ENCODE data around the gene WTIP. TPM values are rescaled to one million over a fixed set of nuclear protein-coding genes. Genes with fewer than 3 reads are reported as not detected.
A peak's percentile ranks its signal among the peaks of the same experiment; 100 is the strongest.

Gene WTIP
- total and polyA plus RNA-seq, 2 of the 13 experiments (the other 11 are each of a cell fraction or from before 2014, with no cell fraction given): 15.0 to 18.1 TPM

DNA sequence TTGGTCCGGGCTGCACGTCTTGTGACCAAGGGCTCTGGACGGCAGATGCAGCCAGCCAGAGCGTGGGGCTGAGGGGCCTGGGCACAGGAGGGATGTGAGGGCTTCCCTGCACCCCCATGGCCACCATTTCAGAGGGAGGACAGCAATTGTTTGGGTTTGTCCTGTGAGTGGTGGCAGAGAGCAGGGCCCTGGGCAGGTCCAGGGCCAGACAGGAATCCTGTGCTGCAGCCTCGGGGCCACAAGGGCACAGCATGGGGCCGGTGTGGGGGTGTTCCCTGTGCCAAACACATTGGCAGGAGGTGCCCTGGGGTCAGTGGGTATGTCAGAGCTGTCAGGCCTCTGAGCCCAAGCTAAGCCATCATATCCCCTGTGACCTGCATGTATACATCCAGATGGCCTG is 32.2 kb downstream of the WTIP start (continued):
- TF ChIP-seq, protein P1, sequence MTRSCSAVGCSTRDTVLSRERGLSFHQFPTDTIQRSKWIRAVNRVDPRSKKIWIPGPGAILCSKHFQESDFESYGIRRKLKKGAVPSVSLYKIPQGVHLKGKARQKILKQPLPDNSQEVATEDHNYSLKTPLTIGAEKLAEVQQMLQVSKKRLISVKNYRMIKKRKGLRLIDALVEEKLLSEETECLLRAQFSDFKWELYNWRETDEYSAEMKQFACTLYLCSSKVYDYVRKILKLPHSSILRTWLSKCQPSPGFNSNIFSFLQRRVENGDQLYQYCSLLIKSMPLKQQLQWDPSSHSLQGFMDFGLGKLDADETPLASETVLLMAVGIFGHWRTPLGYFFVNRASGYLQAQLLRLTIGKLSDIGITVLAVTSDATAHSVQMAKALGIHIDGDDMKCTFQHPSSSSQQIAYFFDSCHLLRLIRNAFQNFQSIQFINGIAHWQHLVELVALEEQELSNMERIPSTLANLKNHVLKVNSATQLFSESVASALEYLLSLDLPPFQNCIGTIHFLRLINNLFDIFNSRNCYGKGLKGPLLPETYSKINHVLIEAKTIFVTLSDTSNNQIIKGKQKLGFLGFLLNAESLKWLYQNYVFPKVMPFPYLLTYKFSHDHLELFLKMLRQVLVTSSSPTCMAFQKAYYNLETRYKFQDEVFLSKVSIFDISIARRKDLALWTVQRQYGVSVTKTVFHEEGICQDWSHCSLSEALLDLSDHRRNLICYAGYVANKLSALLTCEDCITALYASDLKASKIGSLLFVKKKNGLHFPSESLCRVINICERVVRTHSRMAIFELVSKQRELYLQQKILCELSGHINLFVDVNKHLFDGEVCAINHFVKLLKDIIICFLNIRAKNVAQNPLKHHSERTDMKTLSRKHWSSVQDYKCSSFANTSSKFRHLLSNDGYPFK (CRISPR knock-in tag; IDR thresholded peaks at IDR 0.05; ENCODE audit: borderline replicate concordance): no peak
- no peak for TF ChIP-seq MYNN (CRISPR knock-in tag; IDR thresholded peaks at IDR 0.05; ENCODE audit: low read depth)

GRCh38 chr19:34519602-34520001 is 38.0 kb downstream of the WTIP start:
- DNase-seq (ENCODE audit: low spot score): no peak
- no peaks in the 10 kb centered on the region for H3K79me2 ChIP-seq (ENCODE audit: insufficient read depth, low read length)
- no peak overlapping the region for H3K4me2 ChIP-seq (ENCODE audit: low read depth, low read length)
- no TSS peak for BruUV-seq (replicated peaks)
- WGBS (ENCODE audit: low lambda C conversion rate): 3% methylated on average over 2 of the region's 2 CpGs
- no peak for ATAC-seq
- no peak overlapping the region for H3K27ac ChIP-seq (ENCODE audit: extremely low read length, insufficient read depth, low read length)
- H3K27me3 ChIP-seq (ENCODE audit: control insufficient read depth in 1 of 2, insufficient read depth in 2 of 2, low read length in 2 of 2): peaks cover 0 to 1% of the 10 kb centered on the region in 2 experiments; a peak in 1 of 5 replicates
- no peaks in the 10 kb centered on the region for H3K36me3 ChIP-seq (replicated peaks in 1 of 2; ENCODE audit: control insufficient read depth in 1 of 2, insufficient read depth in 2 of 2, low read length in 2 of 2)
- H3K4me1 ChIP-seq (ENCODE audit: insufficient read depth, low read length): no peaks in the 10 kb centered on the region; the same call in 1 of the 2 replicates
- no peaks in the 10 kb centered on the region for H3K9me3 ChIP-seq (ENCODE audit: low read length)
- no peaks in the 10 kb centered on the region for H4K20me1 ChIP-seq (ENCODE audit: insufficient read depth, low read length)
- no peak overlapping the region for H2AFZ ChIP-seq (ENCODE audit: low read length)
- TF ChIP-seq ISX (CRISPR knock-in tag; conservative IDR thresholded peaks at IDR 0.05) (no peak), ATF7 (IDR thresholded peaks at IDR 0.05) (peak; percentile 63), ATF7 (CRISPR knock-in tag; IDR thresholded peaks at IDR 0.05) (no peak)
- ChIA-PET CTCF (ENCODE audit: low intra/inter-chr PET ratio, low total read pairs) (no interaction called here), POLR2A (no interaction called here)
- no peak for FAIRE-seq
- no peak overlapping the region for H3K9ac ChIP-seq (ENCODE audit: insufficient read depth, low read depth, low read length)
- intact Hi-C loops (cut with micrococcal nuclease; ENCODE audit: unreplicated experiment): no loop called here
- H3K4me3 ChIP-seq (replicated peaks in 1 of 3; ENCODE audit: insufficient read depth in 1 of 3, low read depth in 2 of 3, low read length in 3 of 3): no peak overlapping the region
- in situ Hi-C loops (cut with HindIII; ENCODE audit: extremely low pct_ligation_motif_present, low pct_unique_long_range_greater_than_20kb): no loop called here
